NCI-H2171 treated with DMSO at 0.1 percent for 48 hours (cell line): ENCODE measurements around the gene ADCK1.
A peak's percentile ranks its signal among the peaks of the same experiment; 100 is the strongest.
"Not testable (repeated sequence)": the region's sequence is repeated elsewhere in the genome, so short reads cannot be mapped to it uniquely, and the experiment has no call there.

Source experiments
- DNase-seq: peaks from one replicate; lab custom pipeline; 2025; lab: John Stamatoyannopoulos, UW

ADCK1 gene

GRCh38 chr14:77799863-77800730, at the start of gene ADCK1:
ADCK1 (plus strand) TSS chr14:77800109; CDS start chr14:77818979, 18,870 bp downstream.
- DNase-seq = peak; percentile 92

- no peak for DNase-seq
Measured at GRCh38 chr14:77752266-77752665, 47.6 kb upstream of the ADCK1 start.

GRCh38 chr14:77752799-77753516, 47.0 kb upstream of the ADCK1 start:
- DNase-seq = no peak

GRCh38 chr14:77760381-77761204, 39.3 kb upstream of the ADCK1 start, which contains the start of gene SNW1:
SNW1 (minus strand) TSS chr14:77761156; CDS start chr14:77761127, 29 bp downstream.
- peak; percentile 99 for DNase-seq

GRCh38 chr14:77761205-77761931, 38.5 kb upstream of the ADCK1 start:
- peak; percentile 53 for DNase-seq

- no peak for DNase-seq
Measured at GRCh38 chr14:77763316-77763715, 36.6 kb upstream of the ADCK1 start.

GRCh38 chr14:77763978-77764377, 35.9 kb upstream of the ADCK1 start:
- no peak for DNase-seq

- DNase-seq = not testable (repeated sequence)
Measured at GRCh38 chr14:77768442-77769069, 31.4 kb upstream of the ADCK1 start.

- not testable (repeated sequence) for DNase-seq
Measured at GRCh38 chr14:77773966-77774365, 25.9 kb upstream of the ADCK1 start.

GRCh38 chr14:77782202-77782601, 17.7 kb upstream of the ADCK1 start:
- DNase-seq = no peak

GRCh38 chr14:77786148-77786547, 13.8 kb upstream of the ADCK1 start:
- DNase-seq = no peak

- peak; percentile 93 for DNase-seq
Measured at GRCh38 chr14:77790566-77791224, 9.2 kb upstream of the ADCK1 start.

- DNase-seq = no peak
Measured at GRCh38 chr14:77791225-77791600, 8.7 kb upstream of the ADCK1 start.

GRCh38 chr14:77793255-77793654, 6.7 kb upstream of the ADCK1 start:
- not testable (repeated sequence) for DNase-seq

GRCh38 chr14:77794357-77794756, 5.6 kb upstream of the ADCK1 start:
- no peak for DNase-seq

- not testable (repeated sequence) for DNase-seq
Measured at GRCh38 chr14:77799456-77799855, 453 bp upstream of the ADCK1 start.

- no peak for DNase-seq
Measured at GRCh38 chr14:77800814-77801213, 905 bp downstream of the ADCK1 start.

GRCh38 chr14:77804592-77804991, 4.7 kb downstream of the ADCK1 start:
- DNase-seq = no peak

GRCh38 chr14:77805706-77806105, 5.8 kb downstream of the ADCK1 start:
- no peak for DNase-seq

GRCh38 chr14:77808250-77808649, 8.3 kb downstream of the ADCK1 start:
- DNase-seq = no peak
